HepG2 (cell line): Measurements from ENCODE around the gene GARS1. TPM values are rescaled to one million over a fixed set of nuclear protein-coding genes. Genes with fewer than 3 reads are reported as not detected.

Experiments used
- ATAC-seq: fragments of 200-7000 bp; cut with Tn5 transposase; 3 replicates; pipeline ENCODE4 v1.9.1; 2020; ENCODE audit warnings: mild to moderate bottlenecking, moderate library complexity
- BruUV-seq: library from RNA; stranded (reverse); fragments of 400-500 nt; replicated peaks from 2 replicates; lab custom pipeline; 2021; lab: Mats Ljungman, UMichigan
- CTCF ChIA-PET: fragments of 300-600 bp; formaldehyde crosslinking; extraction: SDS; loops from one replicate; lab custom pipeline; 2021; ENCODE audit warnings: low total read pairs, inconsistent platforms, low intra/inter-chr PET ratio; lab: Yijun Ruan, JAX
- POLR2A ChIA-PET: fragments of 350-600 bp; sonication (Branson Sonifier 250); formaldehyde crosslinking; loops from one replicate; lab custom pipeline; 2020; ENCODE audit warnings: antibody characterized with exemption, inconsistent platforms; lab: Yijun Ruan, JAX
- DNase-seq: peaks from one replicate; pipeline ENCODE4 v3.0.0-alpha.2; 2015; ENCODE audit warnings: low spot score
- FAIRE-seq: peaks from 3 replicates; lab custom pipeline; 2011; peaks lifted over from hg19 to GRCh38; lab: Jason Lieb, UNC
- H2AFZ ChIP-seq: one replicate; pipeline ENCODE4 v1.6.1; 2011; ENCODE audit warnings: low read length, inconsistent platforms
- H3K27ac ChIP-seq: fragments of 300-600 bp; 3 replicates; pipeline ENCODE4 v1.8.0; 2011; ENCODE audit warnings: mixed run types, mild to moderate bottlenecking, mixed read lengths, low read length, inconsistent platforms; ENCODE audit not compliant: insufficient read depth; ENCODE audit errors: extremely low read length
- H3K27me3 ChIP-seq, 2 experiments: fragments of 200-600 bp in 1 of 2; 2 replicates in 1 of 2; 3 replicates in 1 of 2; pipeline versions ENCODE4 v1.6.0 to v1.8.0; 2011; ENCODE audit warnings: low read length in 2 of 2, mild to moderate bottlenecking in 2 of 2, moderate library complexity in 2 of 2, inconsistent platforms in 1 of 2; ENCODE audit not compliant: insufficient read depth in 2 of 2, control insufficient read depth in 1 of 2
- H3K36me3 ChIP-seq, 2 experiments: fragments of 200-600 bp in 1 of 2; replicated peaks in 1 of 2; 2 replicates in 1 of 2; 3 replicates in 1 of 2; pipeline versions ENCODE4 v1.5.1 to v1.8.0; 2011; ENCODE audit warnings: low read length in 2 of 2, inconsistent platforms in 1 of 2; ENCODE audit not compliant: insufficient read depth in 2 of 2, control insufficient read depth in 1 of 2
- H3K4me1 ChIP-seq: 2 replicates; pipeline ENCODE4 v1.5.1; 2012; ENCODE audit warnings: low read length, inconsistent platforms; ENCODE audit not compliant: insufficient read depth
- H3K4me2 ChIP-seq: 2 replicates; pipeline ENCODE4 v1.6.0; 2011; ENCODE audit warnings: low read depth, low read length, inconsistent platforms
- H3K4me3 ChIP-seq, 3 experiments: fragments of 200-600 bp in 1 of 3; sonication (generic), shearing (Covaris generic) in 1 of 3; replicated peaks in 1 of 3; 2 replicates each; pipeline ENCODE4 v1.5.1; 2011 to 2016; ENCODE audit warnings: low read length in 3 of 3, inconsistent platforms in 2 of 3, low read depth in 2 of 3, mild to moderate bottlenecking in 2 of 3, control low read depth in 1 of 3, mixed read lengths in 1 of 3; ENCODE audit not compliant: insufficient read depth in 1 of 3
- H3K79me2 ChIP-seq: one replicate; pipeline ENCODE4 v1.6.1; 2011; ENCODE audit warnings: low read length, inconsistent platforms; ENCODE audit not compliant: insufficient read depth
- H3K9ac ChIP-seq: 2 replicates; pipeline ENCODE4 v1.6.0; 2011; ENCODE audit warnings: mild to moderate bottlenecking, low read depth, low read length, inconsistent platforms; ENCODE audit not compliant: insufficient read depth
- H3K9me3 ChIP-seq: 2 replicates; pipeline ENCODE4 v1.5.1; 2012; ENCODE audit warnings: mild to moderate bottlenecking, low read length
- H4K20me1 ChIP-seq: 2 replicates; pipeline ENCODE4 v1.6.0; 2011; ENCODE audit warnings: inconsistent platforms, mild to moderate bottlenecking, low read length, moderate library complexity; ENCODE audit not compliant: insufficient read depth
- ETS1 ChIP-seq: sonication (generic); formaldehyde crosslinking; IDR thresholded peaks from 2 replicates; pipeline ENCODE4 v1.4.0; 2020; ENCODE audit warnings: missing genetic modification reagents
- KMT2A ChIP-seq: sonication (generic); formaldehyde crosslinking; IDR thresholded peaks from 2 replicates; pipeline ENCODE4 v1.4.0; 2020; ENCODE audit warnings: missing genetic modification reagents
- MAF1 ChIP-seq: sonication (generic); formaldehyde crosslinking; IDR thresholded peaks from 2 replicates; pipeline ENCODE4 v1.5.0; 2020; ENCODE audit warnings: missing genetic modification reagents, borderline replicate concordance
- MAFF ChIP-seq: IDR thresholded peaks from 2 replicates; pipeline ENCODE4 v1.6.1; 2011; ENCODE audit warnings: low read depth, low read length, improper control_type of control experiment
- MAFK ChIP-seq, 2 experiments: IDR thresholded peaks in 1 of 2; conservative IDR thresholded peaks in 1 of 2; 2 replicates each; pipeline ENCODE4 v1.6.1; 2011; ENCODE audit warnings: improper control_type of control experiment in 2 of 2, low read length in 2 of 2
- MTF1 ChIP-seq: sonication (generic); formaldehyde crosslinking; IDR thresholded peaks from 2 replicates; pipeline ENCODE4 v1.5.0; 2020; ENCODE audit warnings: missing genetic modification reagents
- UBTF ChIP-seq: sonication (generic); formaldehyde crosslinking; IDR thresholded peaks from 2 replicates; pipeline ENCODE4 v1.4.0; 2020; ENCODE audit warnings: mild to moderate bottlenecking, missing genetic modification reagents
- ZBTB25 ChIP-seq: IDR thresholded peaks from 2 replicates; pipeline ENCODE4 v1.6.1; 2018; ENCODE audit warnings: missing genetic modification reagents
- ZNF275 ChIP-seq: sonication (generic); formaldehyde crosslinking; IDR thresholded peaks from 2 replicates; pipeline ENCODE4 v1.8.0; 2022; ENCODE audit warnings: missing genetic modification reagents, mild to moderate bottlenecking, inconsistent platforms, borderline replicate concordance
- WGBS: methylation state at CpG from one replicate; pipeline ENCODE4 v1.1.6; 2017; ENCODE audit warnings: low lambda C conversion rate; 5-methylcytosine and 5-hydroxymethylcytosine counted together
- in situ Hi-C: cut with HindIII; loops from 2 replicates; pipeline ENCODE4 v1.10.0; 2017; ENCODE audit warnings: low pct_unique_long_range_greater_than_20kb; ENCODE audit not compliant: extremely low pct_ligation_motif_present
- intact Hi-C: fragments of 100-400 bp; cut with micrococcal nuclease; formaldehyde crosslinking; loops from one replicate; pipeline ENCODE4 v1.10.0; 2022; ENCODE audit not compliant: unreplicated experiment
- polyA plus RNA-seq, 8 experiments: library from polyadenylated mRNA; depleted of rRNA in 3 of 8; stranded (reverse) in 7 of 8; unstranded in 1 of 8; fragments of >200 nt; fragmentation: Illumina TruSeq in 4 of 8; extraction: Trizol in 4 of 8; gene quantifications; 2 replicates each; pipeline versions ENCODE4 v1.2.1 to v1.2.3, GENCODE V29; 2011 to 2016; ENCODE audit warnings: low read depth in 4 of 8, missing spikeins in 1 of 8, mixed read lengths in 1 of 8; ENCODE audit not compliant: insufficient read depth in 1 of 8
- total RNA-seq, 5 experiments: library from RNA; depleted of rRNA; stranded (reverse); fragments of >200 nt; fragmentation: Illumina TruSeq; extraction: Trizol; gene quantifications; 2 replicates each; pipeline ENCODE4 v1.2.3, GENCODE V29; 2016; ENCODE audit warnings: low read depth in 1 of 5

Gene GARS1
- total and polyA plus RNA-seq, 2 of the 13 experiments (the other 11 are each of a cell fraction or from before 2014, with no cell fraction given): 140 to 460 TPM

GRCh38 chr7:30613366-30614325 is 19.0 kb downstream of the GARS1 start:
- TF ChIP-seq MAFK (conservative IDR thresholded peaks at IDR 0.05 in 1 of 2, IDR thresholded peaks at IDR 0.05 in 1 of 2; ENCODE audit: low read length in 2 of 2): peak; percentile 98
- peak; percentile 97 for TF ChIP-seq MAFF
- no peak for TF ChIP-seq MAF1 (CRISPR knock-in tag)
- TF ChIP-seq, all 625 proteins: peak for 2
- Histone ChIP-seq H3K27ac (no peak overlapping the region), H3K27me3 (no peaks in the 10 kb centered on the region), H3K9ac (no peak overlapping the region), H3K4me1 (0 out of 2 replicates have a peak, but pooled peaks cover 8% of the 10 kb centered on the region), H3K4me2 (no peak overlapping the region), H2AFZ (no peak overlapping the region), H3K4me3 (no peak overlapping the region), H3K36me3 (peaks cover 33 to 88% of the 10 kb centered on the region in 2 experiments), H3K9me3 (no peaks in the 10 kb centered on the region), H3K79me2 (peaks cover 26% of the 10 kb centered on the region), H4K20me1 (peaks cover 31% of the 10 kb centered on the region)
- CTCF ChIA-PET: no interaction called here
- POLR2A ChIA-PET: no interaction called here
- DNase-seq: no peak
- no TSS peak for BruUV-seq
- intact Hi-C loops (loop anchor here (1.0 kb wide), 1 partner anchor 9 kb away; no protein-coding TSS in a partner anchor), in situ Hi-C loops (no loop called here)
- no peak for FAIRE-seq
- no peak for ATAC-seq
- 96% methylated on average over 4 of the region's 4 CpGs for WGBS

- BruUV-seq: no TSS peak
- POLR2A ChIA-PET: no interaction called here
- TF ChIP-seq ZNF275 (CRISPR knock-in tag): no peak
- TF ChIP-seq ETS1 (CRISPR knock-in tag): no peak
- TF ChIP-seq KMT2A (CRISPR knock-in tag): no peak
- no peak for TF ChIP-seq ZBTB25
- no peak for TF ChIP-seq UBTF
- no peak for TF ChIP-seq MTF1 (CRISPR knock-in tag)
Measured at GRCh38 chr7:30616318-30616717, 21.6 kb downstream of the GARS1 start.

More at GRCh38 chr7:30616318-30616717, 21.6 kb downstream of the GARS1 start:
- Histone ChIP-seq H3K4me2 (no peak overlapping the region), H3K27ac (no peak overlapping the region), H3K4me1 (0 out of 2 replicates have a peak, but pooled peaks cover 8% of the 10 kb centered on the region), H3K36me3 (peaks cover 33 to 87% of the 10 kb centered on the region in 2 experiments), H3K79me2 (peaks cover 24% of the 10 kb centered on the region), H2AFZ (no peak overlapping the region), H4K20me1 (peaks cover 29% of the 10 kb centered on the region), H3K4me3 (no peak overlapping the region), H3K9ac (no peak overlapping the region), H3K27me3 (no peaks in the 10 kb centered on the region), H3K9me3 (no peaks in the 10 kb centered on the region)
- ATAC-seq (no peak), DNase-seq (peak; percentile 5), FAIRE-seq (no peak)
- CTCF ChIA-PET: no interaction called here
- in situ Hi-C loops (loop anchor here (5.0 kb wide), 1 partner anchor 51 kb away; no protein-coding TSS in a partner anchor), intact Hi-C loops (no loop called here)
- WGBS: 91% methylated on average over 4 of the region's 4 CpGs
